Right atrium auricular region (tissue), 2 donors: Measurements from ENCODE around the gene RTP3. TPM values are rescaled to one million over a fixed set of nuclear protein-coding genes. Genes with fewer than 3 reads are reported as not detected.

ENCODE experiments used
- DNase-seq: peaks from one replicate; pipeline ENCODE4 v3.0.0-alpha.2; 2019; ENCODE audit warnings: low spot score
- H3K27ac ChIP-seq, 2 donors: fragments of 200-600 bp; sonication (generic); 1 replicate in 1 of 2; 2 replicates in 1 of 2; pipeline ENCODE4 v1.5.1; 2016 to 2019
- H3K27me3 ChIP-seq, 2 donors: fragments of 200-600 bp; sonication (generic); one replicate each; pipeline versions ENCODE4 v1.5.1 to v1.6.0; 2017 to 2019
- H3K36me3 ChIP-seq: fragments of 200-600 bp; sonication (generic); one replicate; pipeline ENCODE4 v1.5.1; 2016
- H3K4me1 ChIP-seq, 2 donors: fragments of 200-600 bp; sonication (generic); one replicate each; pipeline versions ENCODE4 v1.5.1 to v1.6.0; 2017 to 2019
- H3K4me3 ChIP-seq, 2 donors: fragments of 200-600 bp; sonication (generic); 1 replicate in 1 of 2; 2 replicates in 1 of 2; pipeline ENCODE4 v1.5.1; 2017 to 2019; ENCODE audit warnings: mild to moderate bottlenecking in 1 of 2, moderate library complexity in 1 of 2
- H3K9me3 ChIP-seq, 2 donors: fragments of 200-600 bp; sonication (generic); one replicate each; pipeline ENCODE4 v1.5.1; 2019
- CTCF ChIP-seq, 2 donors: fragments of 200-600 bp; sonication (generic); IDR thresholded peaks; one replicate each; pipeline ENCODE4 v1.5.1; 2019; ENCODE audit warnings: antibody characterized with exemption in 2 of 2
- total RNA-seq, 2 donors: library from RNA; depleted of rRNA; stranded (reverse); fragments of >200 nt; gene quantifications; one replicate each; pipeline ENCODE4 v1.1.0, GENCODE V29; 2016

RTP3 gene
- not detected for total RNA-seq

DNA sequence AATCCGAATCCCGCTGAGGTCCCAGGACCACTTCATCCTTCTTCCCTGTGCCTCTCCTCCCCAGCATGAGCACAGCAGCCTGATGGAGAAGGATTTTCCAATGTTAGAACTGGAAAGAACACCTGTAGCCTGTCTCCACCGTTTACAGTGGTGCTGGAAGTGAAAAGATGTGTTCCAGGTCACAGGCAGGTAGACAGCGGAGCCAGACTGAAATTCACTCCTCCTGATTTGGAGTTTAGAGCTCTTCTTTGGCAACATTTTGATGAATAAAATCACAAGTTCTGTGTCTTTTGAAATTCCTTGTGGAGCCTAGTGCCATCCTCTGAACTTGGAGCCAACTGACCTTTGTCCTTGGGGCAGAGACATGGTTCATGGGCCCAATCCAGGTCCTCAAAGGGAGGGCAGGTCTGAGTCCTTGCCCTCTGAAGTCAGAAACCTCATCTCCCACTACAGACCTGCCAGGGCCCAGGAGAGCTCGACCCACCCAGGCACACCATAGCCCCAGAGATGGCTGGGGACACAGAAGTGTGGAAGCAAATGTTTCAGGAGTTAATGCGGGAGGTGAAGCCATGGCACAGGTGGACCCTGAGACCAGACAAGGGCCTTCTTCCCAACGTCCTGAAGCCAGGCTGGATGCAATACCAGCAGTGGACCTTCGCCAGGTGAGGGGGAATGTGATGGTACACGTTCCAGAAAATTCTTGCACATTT is at the start of gene RTP3:
TSS of gene RTP3 (plus strand) at position 421 of the 710 bp plus-strand sequence. CDS start at position 508, 87 bp downstream.
- TF ChIP-seq CTCF (IDR thresholded peaks at IDR 0.05) = no peak

DNA sequence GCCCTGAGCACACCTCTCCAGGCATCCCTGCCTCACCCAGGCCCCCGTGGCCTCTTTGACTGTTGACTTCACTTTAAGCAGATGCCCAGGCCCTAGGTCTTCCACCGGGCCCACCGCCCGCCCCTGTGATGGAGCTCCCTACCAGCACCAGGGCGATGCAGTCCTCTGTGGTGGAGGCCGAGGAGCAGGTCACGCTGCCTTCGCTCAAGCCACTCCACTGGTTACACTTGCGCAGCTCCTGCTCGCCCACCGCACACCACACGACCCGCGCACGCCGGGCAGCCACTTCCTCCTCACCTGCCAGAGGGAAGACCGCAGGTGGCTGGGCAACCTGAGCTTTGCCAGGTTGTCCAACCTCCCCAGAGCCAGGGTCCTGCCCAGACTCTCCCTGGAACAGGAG is 49.1 kb upstream of the RTP3 start:
- DNase-seq = no peak
- Histone ChIP-seq H3K27me3 (no peaks in the 10 kb centered on the region), H3K9me3 (no peaks in the 10 kb centered on the region), H3K4me3 (no peak overlapping the region), H3K27ac (no peak overlapping the region), H3K36me3 (no peaks in the 10 kb centered on the region), H3K4me1 (peaks cover 0 to 4% of the 10 kb centered on the region in 2 donors)
- TF ChIP-seq CTCF (IDR thresholded peaks at IDR 0.05) = no peak

More for the DNA sequence above, at the start of gene RTP3:
- H3K27me3 ChIP-seq = no peaks in the 10 kb centered on the region
- no peak for DNase-seq
- no peak within 1 kb of the TSS for H3K4me3 ChIP-seq
- no peaks in the 10 kb centered on the region for H3K36me3 ChIP-seq
- peaks cover 0 to 5% of the 10 kb centered on the region in 2 donors for H3K4me1 ChIP-seq
- no peak within 1 kb of the TSS for H3K27ac ChIP-seq
- no peaks in the 10 kb centered on the region for H3K9me3 ChIP-seq

DNA sequence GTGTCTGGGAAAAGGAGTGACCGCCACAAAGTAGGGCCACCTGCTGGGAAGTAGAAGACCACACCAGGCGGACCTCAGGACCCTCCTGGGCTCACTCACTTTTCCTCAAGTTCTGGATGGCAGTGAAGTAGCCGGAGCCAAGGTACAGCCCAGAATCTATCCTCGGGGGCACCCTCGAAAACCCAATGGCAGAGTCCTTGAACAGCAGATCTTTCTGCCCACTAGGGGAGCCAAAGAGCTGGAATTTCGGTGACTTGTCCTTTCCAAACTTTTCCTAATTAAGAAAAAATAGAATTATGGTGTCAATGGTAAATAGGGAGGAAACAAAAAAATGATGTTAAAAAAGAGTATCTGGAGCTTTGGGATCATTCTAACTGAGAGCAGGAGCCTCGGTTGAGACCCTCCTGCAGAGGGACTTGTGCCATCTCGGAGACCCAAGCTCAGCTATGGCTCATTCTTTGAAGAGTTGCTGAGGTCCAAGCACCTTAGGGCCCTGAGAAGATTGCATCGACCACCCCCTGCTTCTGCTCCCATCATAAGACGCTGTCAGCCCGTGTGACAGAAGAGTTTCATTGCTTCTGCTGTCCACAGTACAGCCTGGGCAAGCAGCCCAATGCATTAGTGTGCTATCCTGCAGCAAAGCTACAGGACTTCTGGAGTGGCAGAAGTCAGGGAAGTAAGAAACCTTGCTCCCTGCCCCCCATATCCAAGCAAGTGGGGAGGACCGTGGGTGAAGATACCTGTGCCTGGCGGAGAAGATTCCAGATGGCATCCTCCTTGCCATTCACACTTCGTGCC is 47.8 kb upstream of the RTP3 start:
- peak; percentile 21 to 57 for TF ChIP-seq CTCF (IDR thresholded peaks at IDR 0.05)
- Histone ChIP-seq H3K27ac (no peak overlapping the region), H3K36me3 (no peaks in the 10 kb centered on the region), H3K9me3 (no peaks in the 10 kb centered on the region), H3K4me3 (no peak overlapping the region), H3K27me3 (no peaks in the 10 kb centered on the region), H3K4me1 (peaks cover 0 to 4% of the 10 kb centered on the region in 2 donors)
- DNase-seq = peak; percentile 34

GRCh38 chr3:46453526-46454208 is 44.1 kb upstream of the RTP3 start:
- no peak for DNase-seq
- no peak for TF ChIP-seq CTCF (IDR thresholded peaks at IDR 0.05)
- no peaks in the 10 kb centered on the region for H3K4me1 ChIP-seq

DNA sequence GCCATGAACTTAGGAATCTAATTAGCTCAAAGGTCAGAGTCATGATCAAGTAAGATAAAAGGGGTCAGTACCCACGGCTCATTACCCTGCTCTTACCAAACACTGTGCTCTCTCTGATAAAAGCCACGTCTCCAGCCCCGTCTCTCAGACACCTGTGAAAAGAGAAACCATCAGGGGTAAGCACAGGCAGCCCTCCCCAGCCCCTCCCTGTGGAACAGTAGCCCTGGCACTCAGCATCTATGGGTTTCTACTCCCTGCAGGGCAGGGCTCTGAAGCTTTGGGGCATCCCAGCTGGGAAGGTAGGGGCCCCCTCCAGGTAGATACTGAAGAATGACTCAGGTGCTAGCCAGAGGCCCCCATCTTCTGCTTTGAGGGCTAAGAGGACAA is 43.6 kb upstream of the RTP3 start:
- Histone ChIP-seq H3K4me3 (no peak overlapping the region), H3K36me3 (no peaks in the 10 kb centered on the region), H3K4me1 (no peaks in the 10 kb centered on the region), H3K27ac (no peak overlapping the region), H3K9me3 (no peaks in the 10 kb centered on the region), H3K27me3 (no peaks in the 10 kb centered on the region)
- no peak for TF ChIP-seq CTCF (IDR thresholded peaks at IDR 0.05)
- DNase-seq = no peak

More at GRCh38 chr3:46453526-46454208, 44.1 kb upstream of the RTP3 start:
- Histone ChIP-seq H3K36me3 (no peaks in the 10 kb centered on the region), H3K9me3 (no peaks in the 10 kb centered on the region), H3K27ac (no peak overlapping the region), H3K27me3 (no peaks in the 10 kb centered on the region), H3K4me3 (no peak overlapping the region)
